CD14-positive monocyte (primary cell): ENCODE measurements around the gene SSTR3. TPM values are rescaled to one million over a fixed set of nuclear protein-coding genes. Genes with fewer than 3 reads are reported as not detected.

Experiments used
- DNase-seq, 3 donors: peaks; one replicate each; pipeline ENCODE4 v3.0.0-alpha.2; 2011 to 2022
- H2AFZ ChIP-seq: 2 replicates; pipeline ENCODE4 v1.6.0; 2012; ENCODE audit warnings: mild to moderate bottlenecking, low read depth, low read length, inconsistent platforms; ENCODE audit not compliant: insufficient read depth, poor library complexity, severe bottlenecking
- H3K27ac ChIP-seq, 2 donors: 1 replicate in 1 of 2; 2 replicates in 1 of 2; pipeline ENCODE4 v1.5.1; 2012 to 2013; ENCODE audit warnings: low read length in 2 of 2, control low read depth in 1 of 2, inconsistent platforms in 1 of 2, low read depth in 1 of 2, mild to moderate bottlenecking in 1 of 2
- H3K27me3 ChIP-seq, 2 donors: one replicate each; pipeline versions ENCODE4 v1.6.0 to v1.6.1; 2011 to 2013; ENCODE audit warnings: low read length in 2 of 2; ENCODE audit not compliant: control insufficient read depth in 2 of 2, insufficient read depth in 2 of 2
- H3K36me3 ChIP-seq, 2 donors: replicated peaks in 1 of 2; 1 replicate in 1 of 2; 2 replicates in 1 of 2; pipeline versions ENCODE4 v1.5.1 to v1.6.1; 2012 to 2013; ENCODE audit warnings: low read length in 2 of 2, control low read depth in 1 of 2, inconsistent platforms in 1 of 2, mild to moderate bottlenecking in 1 of 2; ENCODE audit not compliant: insufficient read depth in 2 of 2, control insufficient read depth in 1 of 2
- H3K4me1 ChIP-seq, 2 donors: 1 replicate in 1 of 2; 2 replicates in 1 of 2; pipeline versions ENCODE4 v1.5.1 to v1.6.1; 2012 to 2013; ENCODE audit warnings: low read length in 2 of 2, control low read depth in 1 of 2, inconsistent platforms in 1 of 2, mild to moderate bottlenecking in 1 of 2, moderate library complexity in 1 of 2; ENCODE audit not compliant: insufficient read depth in 2 of 2, control insufficient read depth in 1 of 2
- H3K4me2 ChIP-seq: replicated peaks from 2 replicates; pipeline ENCODE3; 2012; ENCODE audit warnings: low read length, moderate library complexity, mild to moderate bottlenecking; ENCODE audit not compliant: poor library complexity, severe bottlenecking; ENCODE audit errors: extremely low read depth
- H3K4me3 ChIP-seq, 3 experiments: fragments of 200-600 bp in 1 of 3; sonication (generic) in 1 of 3; replicated peaks in 1 of 3; 1 replicate in 2 of 3; 2 replicates in 1 of 3; pipeline ENCODE4 v1.5.1; 2011 to 2013; ENCODE audit warnings: low read length in 3 of 3, mild to moderate bottlenecking in 3 of 3, control low read depth in 2 of 3, low read depth in 2 of 3, inconsistent platforms in 1 of 3, moderate library complexity in 1 of 3
- H3K79me2 ChIP-seq: 2 replicates; pipeline ENCODE4 v1.6.0; 2012; ENCODE audit warnings: mild to moderate bottlenecking, control low read depth, inconsistent platforms, low read length, moderate library complexity; ENCODE audit not compliant: insufficient read depth
- H3K9ac ChIP-seq: 2 replicates; pipeline ENCODE4 v1.6.0; 2017; ENCODE audit warnings: low read length, mild to moderate bottlenecking; ENCODE audit not compliant: insufficient read depth, poor library complexity, severe bottlenecking
- H3K9me3 ChIP-seq, 2 donors: replicated peaks in 1 of 2; 1 replicate in 1 of 2; 2 replicates in 1 of 2; pipeline versions ENCODE4 v1.5.1 to v1.6.1; 2012 to 2013; ENCODE audit warnings: low read length in 2 of 2, control low read depth in 1 of 2; ENCODE audit not compliant: control insufficient read depth in 1 of 2, insufficient read depth in 1 of 2
- H4K20me1 ChIP-seq: 2 replicates; pipeline ENCODE4 v1.6.0; 2012; ENCODE audit warnings: mild to moderate bottlenecking, low read length, control low read depth, moderate library complexity; ENCODE audit not compliant: insufficient read depth
- H3K27ac Mint-ChIP-seq, 7 donors: one replicate each; pipeline ENCODE4 v1.8.0; 2020; ENCODE audit warnings: mild to moderate bottlenecking in 7 of 7, mixed read lengths in 7 of 7, moderate library complexity in 6 of 7, inconsistent platforms in 2 of 7
- H3K27me3 Mint-ChIP-seq, 3 donors: one replicate each; pipeline ENCODE4 v1.8.0; 2021 to 2022; ENCODE audit warnings: low read depth in 3 of 3, mild to moderate bottlenecking in 3 of 3, mixed read lengths in 3 of 3, moderate library complexity in 3 of 3, inconsistent platforms in 1 of 3
- H3K36me3 Mint-ChIP-seq, 2 donors: one replicate each; pipeline ENCODE4 v1.8.0; 2020; ENCODE audit warnings: mixed read lengths in 2 of 2, inconsistent platforms in 1 of 2, mild to moderate bottlenecking in 1 of 2
- H3K4me1 Mint-ChIP-seq: one replicate; pipeline ENCODE4 v1.8.0; 2020; ENCODE audit warnings: mild to moderate bottlenecking, mixed read lengths
- H3K4me3 Mint-ChIP-seq, 2 donors: one replicate each; pipeline ENCODE4 v1.8.0; 2020; ENCODE audit warnings: mild to moderate bottlenecking in 2 of 2, mixed read lengths in 2 of 2, moderate library complexity in 1 of 2
- H3K9me3 Mint-ChIP-seq, 7 donors: one replicate each; pipeline ENCODE4 v1.8.0; 2020 to 2022; ENCODE audit warnings: mixed read lengths in 7 of 7, mild to moderate bottlenecking in 6 of 7, moderate library complexity in 6 of 7, inconsistent platforms in 2 of 7
- CTCF ChIP-seq: fragments of 200-600 bp; IDR thresholded peaks from one replicate; pipeline ENCODE4 v1.8.0; 2022; ENCODE audit warnings: antibody characterized with exemption, mild to moderate bottlenecking
- WGBS: methylation state at CpG from one replicate; pipeline ENCODE4 v1.1.5; 2013; ENCODE audit warnings: missing lambda C conversion rate; ENCODE audit not compliant: insufficient coverage; 5-methylcytosine and 5-hydroxymethylcytosine counted together
- intact Hi-C, 2 donors: fragments of 100-400 bp; cut with micrococcal nuclease; formaldehyde crosslinking; loops; one replicate each; pipeline versions ENCODE4 v1.15.0 to v1.15.1; 2023
- polyA plus RNA-seq, 3 donors: library from polyadenylated mRNA; depleted of rRNA in 1 of 3; unstranded in 2 of 3; stranded (reverse) in 1 of 3; fragments of 300-500 nt in 2 of 3; fragments of >200 nt in 1 of 3; fragmentation: Illumina TruSeq in 2 of 3; gene quantifications; 1 replicate in 2 of 3; 2 replicates in 1 of 3; pipeline ENCODE4 v1.2.3, GENCODE V29; 2012 to 2021

The SSTR3 gene
- polyA plus RNA-seq, 3 donors: 0.04 TPM; not detected in 2

DNA sequence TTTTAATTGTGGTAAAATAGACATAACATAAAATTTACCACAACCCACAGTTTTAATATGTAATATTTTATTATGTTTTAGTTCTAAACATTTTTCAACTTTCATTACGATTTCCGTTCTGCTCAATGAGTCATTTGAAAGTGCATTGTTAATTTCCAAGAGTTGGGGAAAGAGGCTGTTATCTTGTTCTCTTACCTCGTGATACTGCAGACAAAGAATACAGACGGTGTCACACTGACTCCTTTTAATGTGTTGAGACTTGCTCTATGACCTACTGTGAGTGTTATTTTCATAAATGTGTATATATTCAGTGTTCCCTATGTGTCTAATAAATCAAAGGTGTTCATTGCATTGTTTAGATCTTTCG is 42.6 kb upstream of the SSTR3 start:
- no peak overlapping the region for H3K4me3 ChIP-seq
- no peaks in the 10 kb centered on the region for H3K9me3 ChIP-seq
- no peak overlapping the region for H2AFZ ChIP-seq
- no peaks in the 10 kb centered on the region for H3K36me3 ChIP-seq
- peaks cover 7 to 9% (median 8%) of the 10 kb centered on the region in 3 donors for H3K27me3 Mint-ChIP-seq
- intact Hi-C loops: no loop called here
- 86% methylated on average over 1 of the region's 5 CpGs for WGBS
- H3K27ac ChIP-seq: no peak overlapping the region
- peaks cover 9% of the 10 kb centered on the region for H3K4me1 Mint-ChIP-seq
- H3K9ac ChIP-seq: no peak overlapping the region
- DNase-seq: no peak
- no peak overlapping the region for H3K4me2 ChIP-seq
- H3K4me3 Mint-ChIP-seq: no peak overlapping the region
- H3K79me2 ChIP-seq: no peaks in the 10 kb centered on the region
- no peak overlapping the region for H3K27ac Mint-ChIP-seq
- H4K20me1 ChIP-seq: no peaks in the 10 kb centered on the region
- no peak for TF ChIP-seq CTCF
- no peaks in the 10 kb centered on the region for H3K36me3 Mint-ChIP-seq
- H3K27me3 ChIP-seq: no peaks in the 10 kb centered on the region
- peaks cover 0 to 1% (median 0%) of the 10 kb centered on the region in 7 donors for H3K9me3 Mint-ChIP-seq
- peaks cover 8 to 11% of the 10 kb centered on the region in 2 donors for H3K4me1 ChIP-seq

- Mint-ChIP-seq H3K4me1 (peaks cover 4% of the 10 kb centered on the region), H3K36me3 (no peaks in the 10 kb centered on the region), H3K27me3 (peaks cover 3 to 6% (median 4%) of the 10 kb centered on the region in 3 donors), H3K27ac (no peak overlapping the region), H3K9me3 (peaks cover 0 to 1% (median 0%) of the 10 kb centered on the region in 7 donors), H3K4me3 (no peak overlapping the region)
- Histone ChIP-seq H3K27ac (no peak overlapping the region), H2AFZ (no peak overlapping the region), H3K79me2 (no peaks in the 10 kb centered on the region), H3K9ac (no peak overlapping the region), H4K20me1 (no peaks in the 10 kb centered on the region), H3K27me3 (no peaks in the 10 kb centered on the region), H3K9me3 (no peaks in the 10 kb centered on the region), H3K36me3 (no peaks in the 10 kb centered on the region), H3K4me1 (peaks cover 3 to 6% of the 10 kb centered on the region in 2 donors), H3K4me3 (no peak overlapping the region), H3K4me2 (no peak overlapping the region)
- no peak for DNase-seq
- WGBS: 100% methylated on average over 1 of the region's 5 CpGs
- TF ChIP-seq CTCF: no peak
- intact Hi-C loops: no loop called here
Observed at GRCh38 chr22:37254209-37254866, 42.1 kb upstream of the SSTR3 start.
